ENCODE data around the gene NFYA. TPM values are rescaled to one million over a fixed set of nuclear protein-coding genes. Genes with fewer than 3 reads are reported as not detected.

NFYA gene
- total and polyA plus RNA-seq, 2 of the 13 experiments (the other 11 are each of a cell fraction or from before 2014, with no cell fraction given) = 16.0 to 22.9 TPM

DNA sequence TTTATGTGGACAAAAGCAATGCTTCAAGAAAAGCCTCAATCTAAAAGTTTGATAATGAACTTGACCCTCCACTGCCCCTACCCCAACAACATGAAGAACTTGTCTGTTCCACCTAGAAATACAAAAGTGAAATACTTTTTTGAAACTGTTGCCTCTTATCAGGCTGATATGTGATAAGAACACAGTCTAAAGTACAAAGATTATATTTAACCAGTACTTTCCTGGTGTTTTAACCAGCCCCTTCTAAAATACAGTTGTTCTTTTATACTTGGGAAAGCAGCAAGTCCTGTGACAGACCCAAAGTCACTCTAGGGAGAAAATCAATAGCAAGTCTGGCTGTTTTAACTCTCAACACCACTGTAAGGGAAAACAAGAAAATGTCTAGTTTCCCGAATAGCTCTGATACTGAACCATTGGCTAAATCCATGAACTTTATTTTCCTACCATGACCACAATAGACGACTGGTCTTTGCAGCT lies 7.2 kb upstream of the NFYA start (continued):
- TF ChIP-seq, protein P1, sequence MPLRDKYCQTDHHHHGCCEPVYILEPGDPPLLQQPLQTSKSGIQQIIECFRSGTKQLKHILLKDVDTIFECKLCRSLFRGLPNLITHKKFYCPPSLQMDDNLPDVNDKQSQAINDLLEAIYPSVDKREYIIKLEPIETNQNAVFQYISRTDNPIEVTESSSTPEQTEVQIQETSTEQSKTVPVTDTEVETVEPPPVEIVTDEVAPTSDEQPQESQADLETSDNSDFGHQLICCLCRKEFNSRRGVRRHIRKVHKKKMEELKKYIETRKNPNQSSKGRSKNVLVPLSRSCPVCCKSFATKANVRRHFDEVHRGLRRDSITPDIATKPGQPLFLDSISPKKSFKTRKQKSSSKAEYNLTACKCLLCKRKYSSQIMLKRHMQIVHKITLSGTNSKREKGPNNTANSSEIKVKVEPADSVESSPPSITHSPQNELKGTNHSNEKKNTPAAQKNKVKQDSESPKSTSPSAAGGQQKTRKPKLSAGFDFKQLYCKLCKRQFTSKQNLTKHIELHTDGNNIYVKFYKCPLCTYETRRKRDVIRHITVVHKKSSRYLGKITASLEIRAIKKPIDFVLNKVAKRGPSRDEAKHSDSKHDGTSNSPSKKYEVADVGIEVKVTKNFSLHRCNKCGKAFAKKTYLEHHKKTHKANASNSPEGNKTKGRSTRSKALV (CRISPR knock-in tag; IDR thresholded peaks at IDR 0.05) = no peak
- TF ChIP-seq, protein P2, sequence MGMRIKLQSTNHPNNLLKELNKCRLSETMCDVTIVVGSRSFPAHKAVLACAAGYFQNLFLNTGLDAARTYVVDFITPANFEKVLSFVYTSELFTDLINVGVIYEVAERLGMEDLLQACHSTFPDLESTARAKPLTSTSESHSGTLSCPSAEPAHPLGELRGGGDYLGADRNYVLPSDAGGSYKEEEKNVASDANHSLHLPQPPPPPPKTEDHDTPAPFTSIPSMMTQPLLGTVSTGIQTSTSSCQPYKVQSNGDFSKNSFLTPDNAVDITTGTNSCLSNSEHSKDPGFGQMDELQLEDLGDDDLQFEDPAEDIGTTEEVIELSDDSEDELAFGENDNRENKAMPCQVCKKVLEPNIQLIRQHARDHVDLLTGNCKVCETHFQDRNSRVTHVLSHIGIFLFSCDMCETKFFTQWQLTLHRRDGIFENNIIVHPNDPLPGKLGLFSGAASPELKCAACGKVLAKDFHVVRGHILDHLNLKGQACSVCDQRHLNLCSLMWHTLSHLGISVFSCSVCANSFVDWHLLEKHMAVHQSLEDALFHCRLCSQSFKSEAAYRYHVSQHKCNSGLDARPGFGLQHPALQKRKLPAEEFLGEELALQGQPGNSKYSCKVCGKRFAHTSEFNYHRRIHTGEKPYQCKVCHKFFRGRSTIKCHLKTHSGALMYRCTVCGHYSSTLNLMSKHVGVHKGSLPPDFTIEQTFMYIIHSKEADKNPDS (CRISPR knock-in tag; IDR thresholded peaks at IDR 0.05) = peak; percentile 73; the same call in 1 of the 2 replicates
- TF ChIP-seq, protein P3, sequence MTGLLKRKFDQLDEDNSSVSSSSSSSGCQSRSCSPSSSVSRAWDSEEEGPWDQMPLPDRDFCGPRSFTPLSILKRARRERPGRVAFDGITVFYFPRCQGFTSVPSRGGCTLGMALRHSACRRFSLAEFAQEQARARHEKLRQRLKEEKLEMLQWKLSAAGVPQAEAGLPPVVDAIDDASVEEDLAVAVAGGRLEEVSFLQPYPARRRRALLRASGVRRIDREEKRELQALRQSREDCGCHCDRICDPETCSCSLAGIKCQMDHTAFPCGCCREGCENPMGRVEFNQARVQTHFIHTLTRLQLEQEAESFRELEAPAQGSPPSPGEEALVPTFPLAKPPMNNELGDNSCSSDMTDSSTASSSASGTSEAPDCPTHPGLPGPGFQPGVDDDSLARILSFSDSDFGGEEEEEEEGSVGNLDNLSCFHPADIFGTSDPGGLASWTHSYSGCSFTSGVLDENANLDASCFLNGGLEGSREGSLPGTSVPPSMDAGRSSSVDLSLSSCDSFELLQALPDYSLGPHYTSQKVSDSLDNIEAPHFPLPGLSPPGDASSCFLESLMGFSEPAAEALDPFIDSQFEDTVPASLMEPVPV (CRISPR knock-in tag; IDR thresholded peaks at IDR 0.05) = no peak
- TF ChIP-seq, protein P4, sequence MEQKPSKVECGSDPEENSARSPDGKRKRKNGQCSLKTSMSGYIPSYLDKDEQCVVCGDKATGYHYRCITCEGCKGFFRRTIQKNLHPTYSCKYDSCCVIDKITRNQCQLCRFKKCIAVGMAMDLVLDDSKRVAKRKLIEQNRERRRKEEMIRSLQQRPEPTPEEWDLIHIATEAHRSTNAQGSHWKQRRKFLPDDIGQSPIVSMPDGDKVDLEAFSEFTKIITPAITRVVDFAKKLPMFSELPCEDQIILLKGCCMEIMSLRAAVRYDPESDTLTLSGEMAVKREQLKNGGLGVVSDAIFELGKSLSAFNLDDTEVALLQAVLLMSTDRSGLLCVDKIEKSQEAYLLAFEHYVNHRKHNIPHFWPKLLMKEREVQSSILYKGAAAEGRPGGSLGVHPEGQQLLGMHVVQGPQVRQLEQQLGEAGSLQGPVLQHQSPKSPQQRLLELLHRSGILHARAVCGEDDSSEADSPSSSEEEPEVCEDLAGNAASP (CRISPR knock-in tag; IDR thresholded peaks at IDR 0.05; ENCODE audit: borderline replicate concordance) = peak; percentile 79; the same call in 1 of the 2 replicates
- peak; percentile 85; the same call in 1 of the 2 replicates for TF ChIP-seq SOX5 (CRISPR knock-in tag; IDR thresholded peaks at IDR 0.05; ENCODE audit: borderline replicate concordance)
- TF ChIP-seq SETDB1 (CRISPR knock-in tag; IDR thresholded peaks at IDR 0.05; ENCODE audit: borderline replicate concordance) = no peak
- no peak for TF ChIP-seq CREB1 (IDR thresholded peaks at IDR 0.05)
- peak; percentile 57 for TF ChIP-seq CREB1 (CRISPR knock-in tag; IDR thresholded peaks at IDR 0.05)
- TF ChIP-seq HMGA1 (CRISPR knock-in tag; conservative IDR thresholded peaks at IDR 0.05) = no peak
- TF ChIP-seq, protein P5, sequence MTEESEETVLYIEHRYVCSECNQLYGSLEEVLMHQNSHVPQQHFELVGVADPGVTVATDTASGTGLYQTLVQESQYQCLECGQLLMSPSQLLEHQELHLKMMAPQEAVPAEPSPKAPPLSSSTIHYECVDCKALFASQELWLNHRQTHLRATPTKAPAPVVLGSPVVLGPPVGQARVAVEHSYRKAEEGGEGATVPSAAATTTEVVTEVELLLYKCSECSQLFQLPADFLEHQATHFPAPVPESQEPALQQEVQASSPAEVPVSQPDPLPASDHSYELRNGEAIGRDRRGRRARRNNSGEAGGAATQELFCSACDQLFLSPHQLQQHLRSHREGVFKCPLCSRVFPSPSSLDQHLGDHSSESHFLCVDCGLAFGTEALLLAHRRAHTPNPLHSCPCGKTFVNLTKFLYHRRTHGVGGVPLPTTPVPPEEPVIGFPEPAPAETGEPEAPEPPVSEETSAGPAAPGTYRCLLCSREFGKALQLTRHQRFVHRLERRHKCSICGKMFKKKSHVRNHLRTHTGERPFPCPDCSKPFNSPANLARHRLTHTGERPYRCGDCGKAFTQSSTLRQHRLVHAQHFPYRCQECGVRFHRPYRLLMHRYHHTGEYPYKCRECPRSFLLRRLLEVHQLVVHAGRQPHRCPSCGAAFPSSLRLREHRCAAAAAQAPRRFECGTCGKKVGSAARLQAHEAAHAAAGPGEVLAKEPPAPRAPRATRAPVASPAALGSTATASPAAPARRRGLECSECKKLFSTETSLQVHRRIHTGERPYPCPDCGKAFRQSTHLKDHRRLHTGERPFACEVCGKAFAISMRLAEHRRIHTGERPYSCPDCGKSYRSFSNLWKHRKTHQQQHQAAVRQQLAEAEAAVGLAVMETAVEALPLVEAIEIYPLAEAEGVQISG (CRISPR knock-in tag; IDR thresholded peaks at IDR 0.05) = no peak
- TF ChIP-seq, protein P6, sequence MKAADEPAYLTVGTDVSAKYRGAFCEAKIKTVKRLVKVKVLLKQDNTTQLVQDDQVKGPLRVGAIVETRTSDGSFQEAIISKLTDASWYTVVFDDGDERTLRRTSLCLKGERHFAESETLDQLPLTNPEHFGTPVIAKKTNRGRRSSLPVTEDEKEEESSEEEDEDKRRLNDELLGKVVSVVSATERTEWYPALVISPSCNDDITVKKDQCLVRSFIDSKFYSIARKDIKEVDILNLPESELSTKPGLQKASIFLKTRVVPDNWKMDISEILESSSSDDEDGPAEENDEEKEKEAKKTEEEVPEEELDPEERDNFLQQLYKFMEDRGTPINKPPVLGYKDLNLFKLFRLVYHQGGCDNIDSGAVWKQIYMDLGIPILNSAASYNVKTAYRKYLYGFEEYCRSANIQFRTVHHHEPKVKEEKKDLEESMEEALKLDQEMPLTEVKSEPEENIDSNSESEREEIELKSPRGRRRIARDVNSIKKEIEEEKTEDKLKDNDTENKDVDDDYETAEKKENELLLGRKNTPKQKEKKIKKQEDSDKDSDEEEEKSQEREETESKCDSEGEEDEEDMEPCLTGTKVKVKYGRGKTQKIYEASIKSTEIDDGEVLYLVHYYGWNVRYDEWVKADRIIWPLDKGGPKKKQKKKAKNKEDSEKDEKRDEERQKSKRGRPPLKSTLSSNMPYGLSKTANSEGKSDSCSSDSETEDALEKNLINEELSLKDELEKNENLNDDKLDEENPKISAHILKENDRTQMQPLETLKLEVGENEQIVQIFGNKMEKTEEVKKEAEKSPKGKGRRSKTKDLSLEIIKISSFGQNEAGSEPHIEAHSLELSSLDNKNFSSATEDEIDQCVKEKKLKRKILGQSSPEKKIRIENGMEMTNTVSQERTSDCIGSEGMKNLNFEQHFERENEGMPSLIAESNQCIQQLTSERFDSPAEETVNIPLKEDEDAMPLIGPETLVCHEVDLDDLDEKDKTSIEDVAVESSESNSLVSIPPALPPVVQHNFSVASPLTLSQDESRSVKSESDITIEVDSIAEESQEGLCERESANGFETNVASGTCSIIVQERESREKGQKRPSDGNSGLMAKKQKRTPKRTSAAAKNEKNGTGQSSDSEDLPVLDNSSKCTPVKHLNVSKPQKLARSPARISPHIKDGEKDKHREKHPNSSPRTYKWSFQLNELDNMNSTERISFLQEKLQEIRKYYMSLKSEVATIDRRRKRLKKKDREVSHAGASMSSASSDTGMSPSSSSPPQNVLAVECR (CRISPR knock-in tag; IDR thresholded peaks at IDR 0.05; ENCODE audit: borderline replicate concordance) = peak; percentile 50; the same call in 1 of the 2 replicates
- no peak for TF ChIP-seq RNF2 (conservative IDR thresholded peaks at IDR 0.05; ENCODE audit: low read depth)
- peak; percentile 83 for TF ChIP-seq PPARG (CRISPR knock-in tag; conservative IDR thresholded peaks at IDR 0.05)
- TF ChIP-seq ZFYVE20 (CRISPR knock-in tag; IDR thresholded peaks at IDR 0.05; ENCODE audit: borderline replicate concordance, low read depth) = no peak
- TF ChIP-seq ZNF672 (CRISPR knock-in tag; IDR thresholded peaks at IDR 0.05) = no peak
